Suprapubic skin (tissue), 4 donors: ENCODE results near the gene RUNDC3A.

Experiments used
- EP300 ChIP-seq: sonication (generic); formaldehyde crosslinking; IDR thresholded peaks from one replicate; pipeline ENCODE4 v1.6.1; 2017; ENCODE audit warnings: antibody characterized with exemption
- POLR2A ChIP-seq, 2 donors: fragments of 450-650 bp; IDR thresholded peaks; one replicate each; pipeline ENCODE4 v1.6.1; 2017; ENCODE audit warnings: antibody characterized with exemption in 2 of 2, mild to moderate bottlenecking in 2 of 2, moderate library complexity in 2 of 2
- POLR2AphosphoS5 ChIP-seq, 3 donors: sonication (generic); formaldehyde crosslinking; IDR thresholded peaks; one replicate each; pipeline ENCODE4 v1.6.1; 2017; ENCODE audit warnings: antibody characterized with exemption in 3 of 3
- TF ChIP-seq, protein P1 (sequence below), 2 donors: fragments of 200-600 bp in 1 of 2; fragments of 450-650 bp in 1 of 2; sonication (generic) in 1 of 2; IDR thresholded peaks; one replicate each; pipeline ENCODE4 v1.5.1; 2016 to 2019; ENCODE audit warnings: antibody characterized with exemption in 2 of 2, mild to moderate bottlenecking in 1 of 2, moderate library complexity in 1 of 2

- TF ChIP-seq, protein P1, sequence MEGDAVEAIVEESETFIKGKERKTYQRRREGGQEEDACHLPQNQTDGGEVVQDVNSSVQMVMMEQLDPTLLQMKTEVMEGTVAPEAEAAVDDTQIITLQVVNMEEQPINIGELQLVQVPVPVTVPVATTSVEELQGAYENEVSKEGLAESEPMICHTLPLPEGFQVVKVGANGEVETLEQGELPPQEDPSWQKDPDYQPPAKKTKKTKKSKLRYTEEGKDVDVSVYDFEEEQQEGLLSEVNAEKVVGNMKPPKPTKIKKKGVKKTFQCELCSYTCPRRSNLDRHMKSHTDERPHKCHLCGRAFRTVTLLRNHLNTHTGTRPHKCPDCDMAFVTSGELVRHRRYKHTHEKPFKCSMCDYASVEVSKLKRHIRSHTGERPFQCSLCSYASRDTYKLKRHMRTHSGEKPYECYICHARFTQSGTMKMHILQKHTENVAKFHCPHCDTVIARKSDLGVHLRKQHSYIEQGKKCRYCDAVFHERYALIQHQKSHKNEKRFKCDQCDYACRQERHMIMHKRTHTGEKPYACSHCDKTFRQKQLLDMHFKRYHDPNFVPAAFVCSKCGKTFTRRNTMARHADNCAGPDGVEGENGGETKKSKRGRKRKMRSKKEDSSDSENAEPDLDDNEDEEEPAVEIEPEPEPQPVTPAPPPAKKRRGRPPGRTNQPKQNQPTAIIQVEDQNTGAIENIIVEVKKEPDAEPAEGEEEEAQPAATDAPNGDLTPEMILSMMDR (IDR thresholded peaks at IDR 0.05), result no peak
- no peak for TF ChIP-seq POLR2AphosphoS5 (IDR thresholded peaks at IDR 0.05)
- no peak for TF ChIP-seq POLR2A (IDR thresholded peaks at IDR 0.05)
- no peak for TF ChIP-seq EP300
These were observed 54.7 kb downstream of the RUNDC3A start for GRCh38 chr17:44362949-44363612.
